Renal pelvis (tissue), 4 donors: Measurements from ENCODE around the gene ADAT3. TPM values are rescaled to one million over a fixed set of nuclear protein-coding genes. Genes with fewer than 3 reads are reported as not detected.

ENCODE experiments used
- DNase-seq: peaks from one replicate; pipeline ENCODE4 v3.0.0-alpha.2; 2013
- polyA plus RNA-seq, 3 donors: library from polyadenylated mRNA; unstranded; fragments of 120-200 nt; gene quantifications; one replicate each; pipeline ENCODE4 v1.2.1, GENCODE V29; 2013; ENCODE audit not compliant: insufficient read length in 3 of 3

The ADAT3 gene
- polyA plus RNA-seq, 3 donors = 3.7 to 5.5 (median 4.6) TPM

DNA sequence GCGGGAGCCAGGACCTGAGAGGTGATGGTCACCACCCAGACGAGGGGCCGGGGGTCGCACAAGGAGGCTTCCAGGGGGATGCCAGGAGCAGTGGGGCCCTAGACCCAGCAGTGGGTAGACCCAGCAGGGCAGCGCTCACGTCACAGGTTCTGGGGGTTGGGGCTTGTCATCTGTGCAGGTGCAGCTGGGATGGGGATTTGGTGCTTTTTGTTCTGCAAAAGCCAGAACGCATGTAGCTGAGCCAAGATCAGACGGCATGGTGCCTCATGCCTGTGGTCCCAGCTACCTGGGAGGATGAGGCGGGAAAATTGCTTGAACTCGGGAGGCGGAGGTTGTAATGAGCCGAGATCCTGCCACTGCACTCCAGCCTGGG, 50.9 kb downstream of the ADAT3 start:
- no peak for DNase-seq

DNA sequence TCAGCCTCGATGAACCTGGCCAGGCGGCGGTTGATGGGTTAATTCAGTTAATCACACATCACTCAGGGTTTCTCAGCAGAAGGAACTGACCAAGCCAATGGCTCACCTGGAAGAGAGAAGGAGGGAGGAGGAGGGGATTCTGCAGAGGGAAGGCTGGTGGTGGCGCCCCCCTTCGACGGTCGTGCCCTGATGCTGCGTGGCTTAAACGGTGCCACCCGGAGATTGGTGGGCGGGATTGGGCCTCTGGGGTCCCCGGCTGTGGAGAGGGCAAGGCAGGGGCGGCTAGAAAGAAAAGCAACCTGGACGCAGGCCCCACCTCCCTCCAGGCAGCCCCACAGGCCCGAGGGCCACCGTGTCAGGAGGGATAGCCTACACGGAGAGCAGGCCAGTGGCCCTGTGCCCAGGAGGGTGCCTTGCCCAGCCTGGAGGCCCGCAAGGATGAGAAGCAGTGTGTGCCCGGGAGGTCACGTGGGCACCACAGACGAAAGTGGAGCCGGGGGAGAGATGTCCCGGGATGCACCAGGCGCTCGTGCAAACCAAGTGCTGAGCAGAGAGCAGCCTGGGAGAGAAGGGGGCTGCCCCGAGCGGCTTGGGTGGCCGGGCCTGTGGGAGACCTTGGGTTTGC, 51.8 kb downstream of the ADAT3 start:
- DNase-seq = no peak

DNA sequence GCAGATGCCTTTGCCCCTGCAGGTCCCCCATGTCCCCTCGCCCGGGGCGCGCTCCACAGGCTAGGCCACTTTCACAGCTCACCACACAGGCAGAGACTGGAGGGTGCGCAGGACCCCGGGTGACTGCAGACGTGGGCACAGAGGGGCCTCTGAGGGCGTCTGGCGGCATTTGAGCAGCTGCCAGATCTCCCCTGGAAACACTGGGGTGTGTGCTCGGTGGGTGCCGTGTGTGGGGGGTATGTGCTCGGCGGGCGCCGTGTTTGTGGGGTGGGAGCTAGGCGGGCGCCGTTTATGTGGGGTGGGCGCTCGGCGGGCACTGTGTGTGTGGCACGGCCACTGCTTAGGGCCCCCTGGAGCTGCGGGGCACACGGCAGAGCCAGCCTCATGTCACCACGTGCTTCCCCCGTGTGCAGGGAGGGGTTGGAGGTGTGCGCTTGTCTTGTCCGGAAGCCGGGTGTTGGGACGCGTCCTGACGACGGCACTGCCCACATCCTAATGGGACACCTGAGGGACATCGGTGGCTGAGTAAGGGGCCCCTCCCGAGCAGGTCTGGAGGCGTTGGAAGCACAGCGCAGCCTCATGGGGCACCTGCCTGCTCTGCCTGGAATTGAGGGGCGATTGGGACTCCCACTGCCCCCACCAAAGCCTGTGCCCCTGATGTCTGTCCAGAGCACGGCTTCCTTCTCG, 52.5 kb downstream of the ADAT3 start:
- no peak for DNase-seq

DNA sequence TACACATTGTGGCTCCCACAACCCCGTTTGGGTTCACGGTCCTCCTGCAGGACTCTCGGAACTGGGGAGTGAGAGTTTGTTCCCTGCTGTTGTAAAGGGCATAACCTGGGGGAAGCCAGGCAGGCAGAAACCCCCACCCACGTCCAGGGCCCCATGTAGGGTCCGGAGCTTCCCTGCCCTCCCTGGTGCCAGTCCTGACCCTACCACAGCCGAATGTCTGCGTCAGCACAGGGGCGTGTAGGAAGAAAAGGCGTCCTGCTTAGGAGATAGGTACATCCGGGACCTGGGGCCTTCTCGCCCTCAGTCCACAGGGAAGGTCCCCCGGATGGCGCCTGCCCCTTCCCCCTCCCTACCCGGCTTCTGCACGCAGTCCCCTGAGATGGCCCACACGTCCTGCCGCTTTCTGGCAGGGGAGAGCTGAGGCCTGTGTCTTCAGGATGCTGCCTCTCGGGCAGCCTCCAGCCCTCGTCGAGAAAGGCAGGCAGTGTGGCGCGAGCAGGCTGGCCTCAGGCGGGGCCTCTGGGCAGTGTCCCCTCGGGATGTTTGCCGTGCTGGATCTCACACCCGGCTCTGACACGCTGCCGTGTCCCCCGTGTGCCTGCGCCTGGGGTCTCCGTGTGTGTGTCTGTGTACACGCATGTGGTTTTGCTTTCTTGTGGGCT, 54.9 kb downstream of the ADAT3 start:
- no peak for DNase-seq

DNA sequence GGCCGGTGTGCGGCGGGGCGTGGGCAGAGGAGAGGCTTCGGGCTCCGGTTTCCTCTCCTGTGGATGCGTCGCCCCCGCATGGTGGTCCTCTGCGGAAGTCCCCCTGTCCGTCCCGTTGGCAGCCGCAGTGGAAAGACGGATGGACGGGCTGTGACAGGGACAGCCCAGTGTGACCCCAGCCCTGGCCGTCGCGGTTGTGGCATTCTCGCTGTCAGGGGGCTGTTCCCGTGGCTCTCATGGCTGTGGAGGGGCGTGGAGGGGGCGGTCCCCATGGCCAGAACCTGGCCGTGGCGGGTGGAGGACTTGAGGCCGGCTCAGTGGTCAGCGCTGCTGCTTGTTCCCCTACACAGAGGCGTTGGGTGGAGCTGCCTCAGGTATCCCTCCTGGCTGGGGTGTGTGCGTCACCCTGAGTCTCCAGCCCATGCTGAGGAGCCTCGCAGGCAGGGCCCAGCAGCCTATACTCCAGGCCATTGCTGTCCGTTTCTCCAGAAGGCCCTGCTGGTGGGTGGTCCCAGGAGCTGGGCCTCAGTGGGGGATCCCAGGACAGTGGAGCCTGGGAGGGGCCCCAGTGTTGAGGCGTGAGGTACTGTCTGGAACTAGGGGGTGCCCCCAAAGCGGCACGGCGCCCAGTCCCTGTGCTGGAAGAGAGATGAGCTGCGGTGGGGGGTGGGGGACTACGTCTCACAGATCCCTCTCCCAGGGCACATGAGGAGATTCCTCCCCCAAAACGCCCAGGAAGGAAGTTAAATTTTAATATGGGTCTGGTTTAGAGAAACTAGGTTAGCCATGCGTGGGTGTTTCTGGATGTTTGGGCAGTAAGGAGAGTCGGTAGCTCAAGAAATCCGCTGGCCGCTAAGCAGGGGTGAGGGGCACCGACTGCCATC, 56.0 kb downstream of the ADAT3 start:
- no peak for DNase-seq

DNA sequence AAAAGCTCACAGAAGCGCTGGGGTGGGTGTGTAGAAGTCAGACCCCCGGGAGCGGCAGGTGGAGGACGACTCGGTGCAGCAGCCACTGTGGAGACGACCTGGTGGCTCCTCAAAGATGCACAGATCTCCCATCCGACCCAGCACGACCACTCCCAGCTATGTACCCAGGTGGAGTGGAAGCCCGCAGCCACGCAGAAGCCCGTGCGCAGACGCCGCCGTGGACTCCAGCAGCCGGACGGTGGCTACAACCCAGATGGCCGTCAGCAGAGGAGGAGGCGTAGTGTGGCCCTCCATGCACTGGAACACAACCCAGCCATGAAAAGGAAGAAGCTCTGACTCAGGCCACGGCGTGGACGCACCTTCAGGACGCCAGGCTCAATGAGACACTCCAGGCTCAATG, 57.5 kb downstream of the ADAT3 start:
- DNase-seq = no peak

Other genes with a start within 250 kb of the ADAT3 start
- gene ONECUT3, start 151.9 kb upstream of the ADAT3 start, polyA plus RNA-seq = under 1 TPM; 0.03 to 0.05 (median 0.04) TPM
- gene ATP8B3, start 93.1 kb upstream of the ADAT3 start, polyA plus RNA-seq = 1 to 10 TPM in 1 of 3 donors, under 1 TPM in 2; 0.58 to 1.0 (median 0.83) TPM
- 10 to 100 TPM; 29.2 to 35.8 (median 30.0) TPM for gene REXO1, start 56.9 kb upstream of the ADAT3 start, polyA plus RNA-seq
- gene KLF16, start 41.8 kb upstream of the ADAT3 start, polyA plus RNA-seq = 10 to 100 TPM in 2 of 3 donors, 1 to 10 TPM in 1; 7.8 to 11.7 (median 11.3) TPM
- gene ABHD17A, start 19.9 kb upstream of the ADAT3 start, polyA plus RNA-seq = 10 to 100 TPM; 42.6 to 71.8 (median 58.8) TPM
- gene SCAMP4, start within 50 bp of the ADAT3 start, polyA plus RNA-seq = 100 to 1,000 TPM in 1 of 3 donors, 10 to 100 TPM in 2; 77.5 to 101 (median 96.6) TPM
- 10 to 100 TPM; 55.7 to 72.6 (median 70.7) TPM for gene CSNK1G2, start 35.8 kb downstream of the ADAT3 start, polyA plus RNA-seq
- 100 to 1,000 TPM; 114 to 138 (median 114) TPM for gene BTBD2, start 110.3 kb downstream of the ADAT3 start, polyA plus RNA-seq
- 10 to 100 TPM; 74.4 to 82.8 (median 81.0) TPM for gene MKNK2, start 145.8 kb downstream of the ADAT3 start, polyA plus RNA-seq
- 10 to 100 TPM; 25.1 to 29.1 (median 26.6) TPM for gene MOB3A, start 190.9 kb downstream of the ADAT3 start, polyA plus RNA-seq
- gene IZUMO4, start 191.5 kb downstream of the ADAT3 start, polyA plus RNA-seq = 1 to 10 TPM; 6.4 to 8.9 (median 7.5) TPM
- gene AP3D1, start 246.2 kb downstream of the ADAT3 start, polyA plus RNA-seq = 100 to 1,000 TPM; 116 to 131 (median 130) TPM